GM21825 (cell line): ENCODE data around the gene MGAT5.
"Not testable (repeated sequence)": the region's sequence is repeated elsewhere in the genome, so short reads cannot be mapped to it uniquely, and the experiment has no call there.

ENCODE experiments used
- ATAC-seq: cut with Tn5 transposase; IDR thresholded peaks from one replicate; pipeline ENCODE4 v1.9.1; 2021; ENCODE audit warnings: mild to moderate bottlenecking, moderate library complexity; ENCODE audit not compliant: unreplicated experiment

Gene MGAT5

GRCh38 chr2:134276381-134277172 lies 22.7 kb downstream of the MGAT5 start:
- ATAC-seq: no peak

DNA sequence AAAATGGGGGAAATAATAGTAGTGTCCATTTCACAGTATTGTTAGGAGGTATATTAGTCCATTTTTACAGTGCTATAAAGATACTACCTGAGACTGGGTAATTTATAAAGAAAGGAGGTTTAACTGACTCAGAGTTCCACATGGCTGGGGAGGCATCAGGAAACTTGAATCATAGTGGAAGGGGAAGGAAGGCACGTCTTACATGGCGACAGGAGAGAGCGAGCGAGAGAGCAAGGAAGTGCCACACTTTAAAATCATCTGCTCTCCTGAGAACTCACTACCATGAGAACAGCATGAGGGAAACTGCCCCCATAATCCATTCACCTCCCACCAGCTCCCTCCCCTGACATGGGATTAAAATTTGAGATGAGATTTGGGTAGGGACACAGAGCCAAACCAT lies 23.4 kb downstream of the MGAT5 start:
- no peak for ATAC-seq

DNA sequence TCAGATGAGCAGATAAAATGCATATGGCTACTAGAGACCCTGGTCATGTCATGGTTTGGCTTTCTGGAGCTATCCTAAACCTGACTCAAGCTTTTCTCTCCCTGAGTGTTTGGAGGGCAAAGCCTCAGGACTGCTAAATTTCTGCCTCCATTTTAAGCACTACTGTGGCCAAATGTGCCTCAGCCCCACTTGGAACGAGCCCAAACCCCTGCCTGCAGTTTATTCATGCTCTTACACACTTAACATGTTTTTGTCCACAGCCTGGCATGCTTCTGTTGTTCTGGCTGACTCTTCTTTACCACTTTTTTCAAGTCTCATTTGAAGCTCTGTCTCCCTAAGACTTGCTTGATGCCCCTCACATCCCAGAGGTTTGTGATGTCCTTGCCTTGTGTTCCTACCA lies 24.7 kb downstream of the MGAT5 start:
- ATAC-seq: no peak

DNA sequence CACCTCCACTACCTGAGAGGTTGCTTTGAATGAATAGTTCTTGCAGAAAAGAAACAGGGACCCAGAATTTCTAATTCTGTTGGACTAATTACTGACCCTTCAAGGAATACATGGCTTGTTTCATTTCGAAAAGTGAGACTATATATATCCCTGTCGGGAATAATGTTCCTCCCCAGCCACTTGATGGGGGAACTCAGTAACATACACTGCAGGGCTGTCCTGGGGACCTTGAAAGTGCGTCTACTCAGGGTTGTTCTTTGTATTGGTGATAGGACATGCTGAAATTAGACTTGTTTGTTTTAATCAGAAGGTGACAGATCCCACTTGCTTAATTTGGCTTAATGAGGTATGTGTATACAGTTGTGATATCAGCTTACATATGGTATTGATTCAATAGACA lies 25.5 kb downstream of the MGAT5 start:
- ATAC-seq: no peak

DNA sequence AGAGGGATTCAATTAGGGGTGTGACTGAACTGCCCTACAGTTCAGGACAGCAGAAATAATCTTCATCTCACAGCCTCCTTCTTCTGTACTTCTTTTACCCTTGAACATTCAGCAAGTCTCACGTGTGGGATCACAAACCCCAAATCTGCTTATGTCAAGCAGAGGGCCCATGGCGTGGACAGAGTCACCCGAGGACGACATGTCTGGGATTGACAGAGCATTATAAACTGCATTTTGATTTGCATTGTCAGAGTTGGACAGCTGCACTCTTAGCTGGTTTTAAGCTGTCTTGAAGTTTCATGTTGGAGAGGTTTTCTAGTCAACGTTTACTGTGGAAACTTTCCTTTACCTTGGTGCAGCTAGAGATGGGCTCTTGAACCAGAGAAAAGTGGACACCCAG lies 26.4 kb downstream of the MGAT5 start:
- ATAC-seq: no peak

DNA sequence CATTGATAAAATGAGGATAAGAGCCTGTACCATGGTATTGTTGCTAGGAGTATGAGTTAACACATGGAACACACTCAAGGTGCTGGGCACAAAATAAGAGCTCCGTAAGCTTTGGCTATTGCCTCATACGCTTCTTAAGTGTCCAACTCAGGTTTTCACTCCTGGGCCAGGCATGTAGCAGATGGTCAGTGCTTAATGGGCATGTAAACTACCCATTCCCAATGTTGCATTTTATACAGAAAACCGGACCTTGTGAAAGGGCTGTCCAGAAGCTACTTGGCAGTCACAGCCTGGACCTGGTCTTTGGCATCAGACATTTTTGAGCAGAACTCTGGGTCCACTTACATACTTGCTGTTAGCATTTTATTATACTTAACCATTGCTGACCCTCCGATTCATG lies 26.9 kb downstream of the MGAT5 start:
- ATAC-seq: no peak

DNA sequence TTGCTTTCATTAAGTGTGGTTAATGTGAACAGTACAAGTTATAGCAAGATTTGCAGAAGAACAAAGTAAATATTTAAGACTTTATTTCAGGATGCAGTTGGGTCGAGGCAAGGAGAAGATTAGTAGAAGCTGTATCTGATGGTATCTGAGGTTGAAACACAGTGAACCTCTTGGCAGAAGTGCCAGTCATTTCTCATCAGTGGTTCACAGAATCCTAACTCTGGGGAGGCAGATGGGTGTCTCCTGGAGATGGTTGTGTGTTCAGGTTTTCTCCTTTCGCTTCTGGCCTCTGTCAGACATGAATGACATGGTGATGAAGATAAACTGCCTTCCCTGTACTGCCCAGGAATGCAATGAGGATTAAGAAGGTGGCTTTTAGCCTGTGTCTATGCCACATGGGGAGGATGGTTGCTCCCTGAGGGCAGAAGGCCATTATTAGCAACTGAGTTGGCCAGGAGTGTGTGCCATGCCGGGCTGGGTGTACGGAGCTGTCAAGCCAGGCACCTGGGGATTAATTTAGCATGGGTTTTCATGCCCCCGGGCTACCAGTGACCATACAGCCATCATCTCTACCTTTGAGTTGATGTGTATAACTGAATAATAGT lies 28.0 kb downstream of the MGAT5 start:
- no peak for ATAC-seq

- ATAC-seq: peak; percentile 87
Measured at GRCh38 chr2:134282629-134283400, 28.9 kb downstream of the MGAT5 start.

- ATAC-seq: no peak
Measured at GRCh38 chr2:134283661-134284060, 29.8 kb downstream of the MGAT5 start.

GRCh38 chr2:134284119-134284670 lies 30.3 kb downstream of the MGAT5 start:
- ATAC-seq: no peak

GRCh38 chr2:134287323-134287722 lies 33.5 kb downstream of the MGAT5 start:
- ATAC-seq: peak; percentile 37

- ATAC-seq: no peak
Measured at GRCh38 chr2:134288814-134289213, 34.9 kb downstream of the MGAT5 start.

DNA sequence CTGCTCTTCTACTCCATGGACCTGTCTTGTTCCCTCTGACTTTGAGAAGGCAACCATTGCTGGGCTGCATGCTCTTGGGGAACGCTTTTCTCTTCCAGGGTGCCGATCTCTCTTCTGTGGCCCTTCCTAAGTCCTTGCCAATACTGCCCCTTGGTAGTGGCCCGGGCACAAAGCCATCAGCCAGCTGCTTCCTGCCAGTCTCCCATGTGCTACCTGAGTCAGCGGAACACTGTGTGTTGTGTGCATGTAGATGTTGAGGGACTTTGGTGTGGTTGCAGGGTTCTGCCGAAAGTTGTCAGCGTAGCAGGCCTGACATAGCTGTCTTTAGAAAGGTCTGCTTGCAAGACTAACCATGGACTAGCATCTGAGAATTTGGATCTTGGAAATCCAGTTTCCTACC lies 35.4 kb downstream of the MGAT5 start:
- ATAC-seq: no peak

- peak; percentile 47 for ATAC-seq
Measured at GRCh38 chr2:134290358-134290757, 36.5 kb downstream of the MGAT5 start.

DNA sequence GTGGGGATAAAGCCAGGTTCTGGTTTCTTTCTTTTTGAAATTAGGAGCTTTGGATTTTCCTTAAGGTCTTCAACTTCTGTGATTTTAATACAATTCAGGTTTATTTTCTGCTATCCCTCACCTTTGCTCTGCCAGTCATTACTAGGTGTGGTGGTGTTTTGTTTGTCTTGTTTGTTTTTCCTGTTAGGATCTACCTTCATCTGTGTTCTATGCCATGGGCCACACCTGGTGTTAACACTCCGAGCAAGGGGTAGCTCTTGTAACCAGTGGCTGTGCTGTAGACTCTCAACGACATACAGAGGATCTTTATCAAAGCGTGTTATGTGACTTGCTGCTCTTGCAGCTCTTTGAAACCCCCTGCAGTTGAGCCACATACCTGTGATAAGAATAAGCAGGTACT lies 38.6 kb downstream of the MGAT5 start:
- no peak for ATAC-seq

GRCh38 chr2:134293719-134294537 lies 40.1 kb downstream of the MGAT5 start:
- no peak for ATAC-seq

DNA sequence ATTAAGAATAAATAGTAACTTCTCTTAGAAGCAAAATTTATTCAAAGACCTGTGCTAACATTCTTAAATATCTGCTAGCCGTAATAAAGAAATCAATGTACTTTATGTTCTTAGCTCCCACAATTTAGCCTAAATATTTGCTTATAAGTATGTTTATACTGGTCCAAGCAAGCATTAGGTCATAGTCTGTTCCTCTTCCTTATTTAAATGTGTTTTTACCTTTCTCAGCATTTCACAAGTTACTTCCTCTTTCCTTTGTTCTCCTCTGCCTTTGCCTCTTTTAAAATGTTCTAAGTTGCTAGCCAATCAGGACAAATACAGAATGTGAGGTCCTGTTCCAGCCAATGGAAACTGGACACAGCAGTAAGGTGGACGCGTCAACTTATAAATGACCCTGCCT lies 40.7 kb downstream of the MGAT5 start:
- not testable (repeated sequence) for ATAC-seq

DNA sequence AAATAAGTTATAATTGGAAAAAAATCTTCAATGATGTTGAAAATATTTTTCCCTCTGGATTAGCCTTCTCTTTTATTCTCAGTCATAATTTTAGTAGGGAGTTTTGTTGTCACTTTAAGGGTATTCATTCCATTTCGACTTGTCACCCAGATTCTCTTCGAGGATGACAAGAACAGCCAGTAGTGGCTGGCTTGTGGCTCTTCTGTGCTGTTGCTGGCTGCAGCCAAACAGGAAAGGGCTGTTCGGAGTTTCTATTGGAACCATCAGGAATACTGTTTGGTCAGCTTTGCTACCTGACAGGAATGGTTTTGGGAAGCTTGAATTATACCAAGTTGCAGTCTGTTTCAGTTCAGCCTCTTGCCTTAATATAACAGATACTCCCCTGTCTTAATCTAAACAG lies 41.6 kb downstream of the MGAT5 start:
- no peak for ATAC-seq

- no peak for ATAC-seq
Measured at GRCh38 chr2:134296301-134296700, 42.4 kb downstream of the MGAT5 start.

GRCh38 chr2:134299334-134299733 lies 45.5 kb downstream of the MGAT5 start:
- ATAC-seq: no peak

DNA sequence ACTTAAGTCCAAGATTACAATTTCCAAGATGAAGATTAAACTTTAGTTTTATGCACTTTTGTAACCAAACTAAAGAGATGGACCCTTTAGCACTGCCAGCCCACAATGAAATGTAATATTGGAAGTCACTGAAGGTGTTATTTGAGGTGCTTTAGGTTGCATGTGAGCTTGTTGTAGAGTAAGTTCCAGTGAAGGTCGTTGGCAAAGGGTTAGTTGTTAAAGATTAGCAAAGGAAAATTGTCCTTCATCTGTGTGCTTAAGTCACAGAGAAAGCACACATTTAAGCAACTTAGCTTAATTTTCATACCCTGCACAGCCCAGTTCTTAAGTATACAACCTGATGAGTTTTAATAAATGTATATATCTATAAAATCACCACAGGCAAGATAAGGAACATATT lies 46.7 kb downstream of the MGAT5 start:
- no peak for ATAC-seq
